Pericardium fibroblast (primary cell): ENCODE results near the gene HOXD13. TPM values are rescaled to one million over a fixed set of nuclear protein-coding genes. Genes with fewer than 3 reads are reported as not detected.

Source experiments
- total RNA-seq: library from RNA; depleted of rRNA; stranded (reverse); fragments of >200 nt; gene quantifications from 2 replicates; pipeline ENCODE4 v1.2.3, GENCODE V29; 2015

HOXD13 gene
- not detected in 2 replicates for total RNA-seq

DNA sequence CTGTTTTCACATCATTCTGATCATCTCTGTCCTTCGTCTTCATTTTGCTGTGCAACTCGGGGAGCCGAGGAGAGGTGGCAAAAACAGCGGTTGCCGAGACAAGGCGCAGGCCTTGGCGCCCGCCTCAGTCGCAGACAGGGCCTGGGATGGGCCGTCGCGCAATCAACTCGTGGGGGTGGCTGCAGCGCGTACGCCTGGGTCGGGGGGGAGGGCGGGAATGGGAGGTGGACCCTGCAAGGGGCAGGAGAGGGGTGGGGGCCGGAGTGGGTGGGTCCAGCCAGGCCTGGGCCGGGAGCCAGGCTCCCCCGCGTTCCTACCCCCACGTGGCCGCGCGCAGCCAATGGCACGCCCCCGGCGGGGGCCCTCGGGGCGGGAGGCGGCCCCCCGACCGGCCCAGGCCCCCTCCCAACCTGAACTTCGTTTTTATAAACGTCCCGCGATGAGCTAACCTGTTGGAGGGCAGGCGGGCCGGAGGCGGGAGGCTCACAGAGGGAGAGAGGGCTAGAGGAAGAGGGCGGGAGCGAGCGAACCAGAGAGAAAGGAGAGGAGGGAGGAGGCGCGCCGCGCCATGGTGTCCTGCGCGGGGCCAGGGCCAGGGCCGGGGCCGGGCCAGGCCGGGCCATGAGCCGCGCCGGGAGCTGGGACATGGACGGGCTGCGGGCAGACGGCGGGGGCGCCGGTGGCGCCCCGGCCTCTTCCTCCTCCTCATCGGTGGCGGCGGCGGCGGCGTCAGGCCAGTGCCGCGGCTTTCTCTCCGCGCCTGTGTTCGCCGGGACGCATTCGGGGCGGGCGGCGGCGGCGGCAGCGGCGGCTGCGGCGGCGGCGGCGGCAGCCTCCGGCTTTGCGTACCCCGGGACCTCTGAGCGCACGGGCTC is at the start of gene HOXD13:
HOXD13 (plus strand) TSS at position 452 of the 875 bp plus-strand sequence; CDS start at position 622, 170 bp downstream.

DNA sequence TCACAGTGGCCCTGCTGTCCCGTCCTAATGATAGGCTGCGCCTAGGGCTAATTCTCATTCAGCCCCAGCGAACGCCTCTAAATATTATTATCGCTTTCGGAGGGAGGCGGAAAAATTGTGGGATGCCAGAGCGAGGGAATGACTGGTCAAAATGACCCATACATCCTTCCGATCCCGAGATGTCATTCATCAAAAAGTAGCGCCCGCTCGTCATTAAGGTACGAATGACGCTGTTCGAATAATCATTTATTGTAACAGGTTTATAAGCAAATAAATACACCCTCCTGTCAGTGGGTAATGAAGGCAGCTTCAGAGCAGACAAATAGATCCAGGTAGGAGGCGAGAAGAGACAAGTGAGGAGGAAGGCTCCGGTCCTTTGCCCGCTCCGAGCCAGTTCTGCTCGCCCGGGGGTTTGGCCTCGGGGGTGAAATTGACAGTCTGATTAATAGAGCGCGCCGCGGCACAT is 8.7 kb upstream of the HOXD13 start, which contains the start of gene EVX2:
EVX2 (minus strand) TSS at position 167 of the 466 bp plus-strand sequence. CDS start 186 bp downstream, outside the sequence.

DNA sequence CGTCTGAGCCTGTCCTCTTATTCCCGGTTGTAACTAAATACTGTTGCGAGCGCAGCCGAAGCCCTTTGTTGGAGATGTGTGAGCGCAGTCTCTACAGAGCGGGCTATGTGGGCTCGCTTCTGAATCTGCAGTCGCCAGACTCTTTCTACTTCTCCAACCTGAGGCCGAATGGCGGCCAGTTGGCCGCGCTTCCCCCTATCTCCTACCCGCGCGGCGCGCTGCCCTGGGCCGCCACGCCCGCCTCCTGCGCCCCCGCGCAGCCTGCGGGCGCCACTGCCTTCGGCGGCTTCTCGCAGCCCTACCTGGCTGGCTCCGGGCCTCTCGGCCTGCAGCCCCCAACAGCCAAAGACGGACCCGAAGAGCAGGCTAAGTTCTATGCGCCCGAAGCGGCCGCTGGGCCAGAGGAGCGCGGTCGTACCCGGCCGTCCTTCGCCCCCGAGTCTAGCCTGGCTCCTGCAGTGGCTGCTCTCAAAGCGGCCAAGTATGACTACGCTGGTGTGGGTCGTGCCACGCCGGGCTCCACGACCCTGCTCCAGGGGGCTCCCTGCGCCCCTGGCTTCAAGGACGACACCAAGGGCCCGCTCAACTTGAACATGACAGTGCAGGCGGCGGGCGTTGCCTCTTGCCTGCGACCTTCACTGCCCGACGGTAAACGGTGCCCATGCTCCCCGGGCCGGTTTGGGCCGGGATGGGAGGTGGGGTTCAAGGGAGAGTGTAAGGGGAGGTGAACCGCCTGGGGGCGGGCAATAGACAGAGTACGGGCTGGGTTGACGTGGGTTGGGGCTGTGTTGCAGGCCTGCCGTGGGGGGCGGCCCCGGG is 7.4 kb downstream of the HOXD13 start, which contains the start of gene HOXD12:
HOXD12 (plus strand) TSS at position 68 of the 819 bp plus-strand sequence; CDS start at position 75, 7 bp downstream.

GRCh38 chr2:176106581-176107539 is 14.3 kb downstream of the HOXD13 start, which contains the start of gene HOXD11:
Gene HOXD11, plus strand, starts transcription at chr2:176107280. Its CDS starts 76 bp downstream, at chr2:176107356.

GRCh38 chr2:176115883-176116813 is 23.6 kb downstream of the HOXD13 start, which contains the start of gene HOXD10:
Gene HOXD10, plus strand, starts transcription at chr2:176116778. Its CDS starts 56 bp downstream, at chr2:176116834.

GRCh38 chr2:176122683-176123410 is 30.3 kb downstream of the HOXD13 start, which contains the start of gene HOXD9:
Gene HOXD9, plus strand, starts transcription at chr2:176122719. Its CDS starts 50 bp downstream, at chr2:176122769.

DNA sequence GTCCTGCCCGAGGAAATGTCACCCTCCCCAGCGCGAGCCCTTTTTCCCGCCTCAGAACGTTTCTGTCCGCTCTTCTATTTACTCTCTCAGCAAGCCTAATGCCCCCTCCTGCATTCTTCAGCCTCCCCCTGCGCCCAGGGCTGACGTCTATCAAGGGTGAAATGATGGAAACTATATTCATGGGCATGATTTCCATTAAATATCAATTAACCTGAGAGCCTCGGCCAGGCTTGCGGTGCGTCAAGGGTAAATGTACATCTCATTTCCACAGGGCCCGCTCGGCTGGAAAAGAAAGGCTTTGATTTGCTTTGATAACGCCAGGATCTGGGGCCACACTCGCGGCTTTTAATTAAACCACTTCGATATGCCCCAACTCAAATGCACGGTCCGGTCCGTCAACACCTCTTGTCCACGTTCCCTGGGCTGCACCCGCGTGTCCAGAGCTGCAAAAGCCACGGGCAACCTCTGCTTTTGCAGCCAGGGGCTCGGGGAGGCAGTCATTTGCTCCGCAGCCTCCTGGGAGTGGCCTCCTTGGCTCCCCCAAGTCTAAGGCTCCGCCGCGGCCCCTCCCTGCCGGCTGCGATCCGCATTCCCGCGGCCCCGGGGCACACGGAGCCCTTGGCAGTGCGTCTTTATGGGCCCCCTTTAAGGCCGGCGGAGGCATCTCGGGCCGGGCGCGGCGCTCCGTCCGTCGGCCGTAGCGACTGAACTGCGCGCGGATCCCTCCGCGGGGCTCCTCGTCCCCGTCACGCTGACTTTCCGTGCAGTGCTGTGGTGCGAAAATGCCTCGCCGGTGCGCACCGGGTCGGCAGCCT is 36.7 kb downstream of the HOXD13 start, which contains the start of gene HOXD8:
HOXD8 (plus strand) TSS at position 724 of the 815 bp plus-strand sequence. CDS start 662 bp downstream, outside the sequence.

Other genes with a start within 250 kb of the HOXD13 start
- 15.1 and 18.0 TPM in 2 replicates for gene LNPK, start 90.5 kb upstream of the HOXD13 start, total RNA-seq
- gene EVX2, start 8.8 kb upstream of the HOXD13 start, total RNA-seq, result 0.09 TPM in 1 of 2 replicates, not detected in the other
- not detected in 2 replicates for gene HOXD12, start 7.1 kb downstream of the HOXD13 start, total RNA-seq
- gene HOXD11, start 14.6 kb downstream of the HOXD13 start, total RNA-seq, result not detected in 2 replicates
- not detected in 2 replicates for gene HOXD10, start 24.1 kb downstream of the HOXD13 start, total RNA-seq
- gene HOXD9, start 30.0 kb downstream of the HOXD13 start, total RNA-seq, result 0.09 TPM in 1 of 2 replicates, not detected in the other
- 1.2 and 5.0 TPM in 2 replicates for gene HOXD8, start 37.0 kb downstream of the HOXD13 start, total RNA-seq
- gene HOXD4, start 58.8 kb downstream of the HOXD13 start, total RNA-seq, result 0.12 and 2.7 TPM in 2 replicates
- 0.09 and 0.82 TPM in 2 replicates for gene HOXD3, start 64.6 kb downstream of the HOXD13 start, total RNA-seq
- gene HOXD1, start 95.9 kb downstream of the HOXD13 start, total RNA-seq, result not detected in 2 replicates
- 30.9 and 37.3 TPM in 2 replicates for gene MTX2, start 176.7 kb downstream of the HOXD13 start, total RNA-seq